Natural killer cell (primary cell): ENCODE measurements around the gene TREM2. TPM values are rescaled to one million over a fixed set of nuclear protein-coding genes. Genes with fewer than 3 reads are reported as not detected.

Experiments used
- ATAC-seq, 3 donors: fragments of 150-1000 bp in 2 of 3; fragments of 200-7000 bp in 1 of 3; cut with Tn5 transposase; 1 replicate in 1 of 3; 2 replicates in 2 of 3; pipeline ENCODE4 v1.10.0; 2021; ENCODE audit warnings: mild to moderate bottlenecking in 2 of 3, moderate library complexity in 2 of 3
- DNase-seq, 2 donors: peaks; one replicate each; pipeline versions ENCODE4 v3.0.0 to v3.0.0-alpha.2; 2013 to 2021; ENCODE audit warnings: mixed read lengths in 1 of 2
- H3K27ac ChIP-seq: one replicate; pipeline ENCODE4 v1.5.1; 2013; ENCODE audit warnings: mild to moderate bottlenecking, low read length
- H3K27me3 ChIP-seq: one replicate; pipeline ENCODE4 v1.6.1; 2013; ENCODE audit warnings: low read length; ENCODE audit not compliant: control insufficient read depth, insufficient read depth
- H3K36me3 ChIP-seq: one replicate; pipeline ENCODE4 v1.6.1; 2013; ENCODE audit warnings: low read length; ENCODE audit not compliant: control insufficient read depth, insufficient read depth
- H3K4me1 ChIP-seq: one replicate; pipeline ENCODE4 v1.6.1; 2013; ENCODE audit warnings: low read length; ENCODE audit not compliant: control insufficient read depth, insufficient read depth
- H3K4me3 ChIP-seq: one replicate; pipeline ENCODE4 v1.5.1; 2013; ENCODE audit warnings: low read length
- H3K9me3 ChIP-seq: one replicate; pipeline ENCODE4 v1.6.1; 2013; ENCODE audit warnings: low read length; ENCODE audit not compliant: control insufficient read depth, insufficient read depth
- H3K27ac Mint-ChIP-seq, 2 donors: one replicate each; pipeline ENCODE4 v1.8.0; 2022; ENCODE audit warnings: mild to moderate bottlenecking in 2 of 2, mixed read lengths in 2 of 2, moderate library complexity in 1 of 2
- H3K27me3 Mint-ChIP-seq, 2 donors: one replicate each; pipeline ENCODE4 v1.8.0; 2022; ENCODE audit warnings: low read depth in 2 of 2, mixed read lengths in 2 of 2
- H3K36me3 Mint-ChIP-seq: one replicate; pipeline ENCODE4 v1.8.0; 2022; ENCODE audit warnings: mixed read lengths
- H3K4me1 Mint-ChIP-seq, 2 donors: one replicate each; pipeline ENCODE4 v1.8.0; 2022; ENCODE audit warnings: mixed read lengths in 2 of 2
- H3K4me3 Mint-ChIP-seq: one replicate; pipeline ENCODE4 v1.8.0; 2022; ENCODE audit warnings: mild to moderate bottlenecking, moderate library complexity, mixed read lengths
- H3K9me3 Mint-ChIP-seq, 2 donors: one replicate each; pipeline ENCODE4 v1.8.0; 2022; ENCODE audit warnings: mixed read lengths in 2 of 2
- CTCF ChIP-seq: fragments of 200-600 bp; IDR thresholded peaks from one replicate; pipeline ENCODE4 v1.8.0; 2022; ENCODE audit warnings: antibody characterized with exemption
- WGBS: methylation state at CpG from one replicate; pipeline ENCODE4 v1.1.7; 2013; ENCODE audit warnings: missing lambda C conversion rate; ENCODE audit not compliant: insufficient coverage; 5-methylcytosine and 5-hydroxymethylcytosine counted together
- intact Hi-C: fragments of 100-400 bp; cut with micrococcal nuclease; formaldehyde crosslinking; loops from one replicate; pipeline ENCODE4 v1.14.2; 2022
- total RNA-seq, 4 donors: library from RNA; stranded (reverse); fragments of 120-200 nt in 1 of 4; gene quantifications; one replicate each; pipeline versions ENCODE4 v1.2.3 to v1.2.4, GENCODE V29; 2013 to 2022

Gene TREM2
- not detected for total RNA-seq
- not detected for total RNA-seq (2013)

GRCh38 chr6:41162687-41163418, at the start of gene TREM2:
TREM2 (minus strand) TSS chr6:41163116; CDS start chr6:41163082, 34 bp downstream.
- Histone ChIP-seq H3K4me3 (no peak within 1 kb of the TSS), H3K4me1 (peaks cover 5% of the 10 kb centered on the region), H3K27ac (no peak within 1 kb of the TSS), H3K36me3 (no peaks in the 10 kb centered on the region), H3K27me3 (no peaks in the 10 kb centered on the region), H3K9me3 (no peaks in the 10 kb centered on the region)
- H3K4me1 Mint-ChIP-seq = no peaks in the 10 kb centered on the region
- no peak within 1 kb of the TSS for H3K4me3 Mint-ChIP-seq
- intact Hi-C loops = no loop called here
- 87% methylated on average over 10 of the region's 10 CpGs for WGBS
- TF ChIP-seq CTCF = no peak
- H3K27ac Mint-ChIP-seq = no peak within 1 kb of the TSS
- H3K9me3 Mint-ChIP-seq = no peaks in the 10 kb centered on the region
- H3K27me3 Mint-ChIP-seq = peaks cover 16 to 26% of the 10 kb centered on the region in 2 donors
- ATAC-seq = no peak
- no peaks in the 10 kb centered on the region for H3K36me3 Mint-ChIP-seq
- no peak for DNase-seq

GRCh38 chr6:41209547-41210320, 46.8 kb upstream of the TREM2 start:
- Histone ChIP-seq H3K36me3 (no peaks in the 10 kb centered on the region), H3K9me3 (peaks cover 5% of the 10 kb centered on the region), H3K27me3 (peaks cover 3% of the 10 kb centered on the region), H3K4me3 (no peak overlapping the region), H3K4me1 (peaks cover 9% of the 10 kb centered on the region), H3K27ac (peak overlapping the region; percentile 37)
- 95% methylated on average over 5 of the region's 5 CpGs for whole genome bisulfite sequencing
- Mint-ChIP-seq H3K27me3 (peaks cover 6 to 8% of the 10 kb centered on the region in 2 donors), H3K9me3 (peaks cover 4 to 8% of the 10 kb centered on the region in 2 donors), H3K27ac (no peak overlapping the region), H3K36me3 (peaks cover 10% of the 10 kb centered on the region), H3K4me3 (no peak overlapping the region), H3K4me1 (peaks cover 0 to 7% of the 10 kb centered on the region in 2 donors)
- intact Hi-C loops = no loop called here
- TF ChIP-seq CTCF = no peak
- no peak for DNase-seq
- ATAC-seq = no peak

DNA sequence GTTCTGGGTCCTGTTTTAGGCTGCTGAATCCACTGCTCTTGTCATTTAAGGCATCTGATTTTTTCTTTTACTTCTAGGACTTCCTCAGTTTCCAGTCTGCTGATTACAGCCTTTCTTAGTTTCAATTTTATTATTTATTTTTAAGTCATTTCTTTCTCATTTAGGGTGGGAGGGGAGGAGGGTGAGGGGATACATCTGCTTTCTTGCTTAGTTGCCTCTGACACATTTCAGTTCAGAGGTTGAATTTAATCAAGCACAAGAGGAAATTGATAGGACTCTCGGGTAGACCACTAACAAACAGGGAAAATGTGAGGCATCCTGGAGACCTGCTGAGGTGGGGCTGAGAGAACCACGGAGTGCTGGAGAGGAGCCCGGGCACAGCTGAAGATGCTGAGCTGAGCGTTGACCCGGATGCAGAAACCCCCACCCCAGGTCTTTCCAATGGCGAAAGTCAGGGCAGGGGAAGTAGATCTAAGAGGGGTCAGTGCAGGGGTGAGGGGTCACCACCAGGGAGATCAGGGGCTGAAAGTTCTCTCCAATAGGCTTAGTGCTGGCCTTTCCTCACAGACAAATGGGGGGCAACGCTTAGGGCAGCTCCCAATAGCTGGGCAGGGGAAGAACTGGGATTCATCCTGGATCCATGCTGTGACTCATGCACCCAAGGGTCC, 45.7 kb upstream of the TREM2 start:
- Histone ChIP-seq H3K27ac (peak overlapping the region; percentile 37), H3K9me3 (no peaks in the 10 kb centered on the region), H3K27me3 (peaks cover 3% of the 10 kb centered on the region), H3K36me3 (no peaks in the 10 kb centered on the region), H3K4me3 (no peak overlapping the region), H3K4me1 (peaks cover 9% of the 10 kb centered on the region)
- Mint-ChIP-seq H3K27ac (no peak overlapping the region), H3K36me3 (no peaks in the 10 kb centered on the region), H3K9me3 (no peaks in the 10 kb centered on the region), H3K4me3 (no peak overlapping the region), H3K27me3 (peaks cover 0 to 6% of the 10 kb centered on the region in 2 donors), H3K4me1 (peaks cover 6 to 13% of the 10 kb centered on the region in 2 donors)
- DNase-seq (no peak), ATAC-seq (no peak)
- TF ChIP-seq CTCF = no peak
- intact Hi-C loops = no loop called here
- WGBS = 77% methylated on average over 7 of the region's 7 CpGs
